H9 (cell line): ENCODE results near the gene P2RX2. TPM values are rescaled to one million over a fixed set of nuclear protein-coding genes. Genes with fewer than 3 reads are reported as not detected.

Experiments used
- DNase-seq: peaks from one replicate; pipeline ENCODE4 v3.0.0-alpha.2; 2017
- H2AFZ ChIP-seq: one replicate; pipeline ENCODE4 v1.6.1; 2013; ENCODE audit warnings: mild to moderate bottlenecking, low read length, control low read depth, moderate library complexity
- H2AK5ac ChIP-seq: 2 replicates; pipeline ENCODE4 v1.6.1; 2013; ENCODE audit warnings: low read length, control low read depth, mixed read lengths; ENCODE audit not compliant: insufficient read length
- H2BK120ac ChIP-seq: one replicate; pipeline ENCODE4 v1.6.1; 2013; ENCODE audit warnings: low read depth, mild to moderate bottlenecking, low read length, control low read depth, inconsistent platforms; ENCODE audit not compliant: poor library complexity, severe bottlenecking
- H2BK12ac ChIP-seq: 2 replicates; pipeline ENCODE4 v1.6.1; 2013; ENCODE audit warnings: low read length, control low read depth, mixed read lengths, low read depth; ENCODE audit not compliant: insufficient read length
- H2BK15ac ChIP-seq: 2 replicates; pipeline ENCODE4 v1.6.1; 2013; ENCODE audit warnings: low read depth, low read length, control low read depth
- H2BK20ac ChIP-seq: one replicate; pipeline ENCODE4 v1.6.1; 2013; ENCODE audit warnings: low read depth, mild to moderate bottlenecking, low read length, control low read depth, inconsistent platforms; ENCODE audit not compliant: poor library complexity, severe bottlenecking
- H2BK5ac ChIP-seq: 2 replicates; pipeline ENCODE4 v1.6.1; 2013; ENCODE audit warnings: low read length, control low read depth, mixed read lengths; ENCODE audit not compliant: insufficient read length
- H3K14ac ChIP-seq: 2 replicates; pipeline ENCODE4 v1.6.1; 2013; ENCODE audit warnings: low read length, control low read depth; ENCODE audit not compliant: insufficient read depth
- H3K18ac ChIP-seq: 2 replicates; pipeline ENCODE4 v1.6.1; 2013; ENCODE audit warnings: low read depth, mild to moderate bottlenecking, mixed read lengths, low read length, control low read depth; ENCODE audit not compliant: insufficient read length
- H3K23ac ChIP-seq: 2 replicates; pipeline ENCODE4 v1.6.1; 2013; ENCODE audit warnings: low read length, control low read depth, mixed read lengths, low read depth; ENCODE audit not compliant: insufficient read length
- H3K23me2 ChIP-seq: 2 replicates; pipeline ENCODE4 v1.6.1; 2013; ENCODE audit warnings: low read depth, mild to moderate bottlenecking, mixed read lengths, low read length, control low read depth; ENCODE audit not compliant: insufficient read length, poor library complexity, severe bottlenecking
- H3K27ac ChIP-seq: 2 replicates; pipeline ENCODE4 v1.5.1; 2013; ENCODE audit warnings: low read length, control low read depth, mixed read lengths, low read depth; ENCODE audit not compliant: insufficient read length
- H3K27me3 ChIP-seq: 2 replicates; pipeline ENCODE4 v1.6.1; 2013; ENCODE audit warnings: low read length, control low read depth, inconsistent platforms; ENCODE audit not compliant: insufficient read depth
- H3K4ac ChIP-seq: 2 replicates; pipeline ENCODE4 v1.6.1; 2013; ENCODE audit warnings: low read depth, mild to moderate bottlenecking, control low read depth, inconsistent platforms, low read length, moderate library complexity
- H3K4me1 ChIP-seq: 2 replicates; pipeline ENCODE4 v1.6.1; 2013; ENCODE audit warnings: low read length, control low read depth, inconsistent platforms; ENCODE audit not compliant: insufficient read depth
- H3K4me2 ChIP-seq: 2 replicates; pipeline ENCODE4 v1.6.1; 2013; ENCODE audit warnings: low read length, control low read depth, mixed read lengths; ENCODE audit not compliant: insufficient read length, insufficient read depth
- H3K56ac ChIP-seq: 2 replicates; pipeline ENCODE4 v1.6.1; 2013; ENCODE audit warnings: low read depth, mild to moderate bottlenecking, mixed read lengths, low read length, control low read depth; ENCODE audit not compliant: insufficient read length
- H3K79me1 ChIP-seq: 2 replicates; pipeline ENCODE4 v1.6.1; 2013; ENCODE audit warnings: low read depth, mild to moderate bottlenecking, moderate library complexity, low read length, control low read depth, inconsistent platforms; ENCODE audit not compliant: insufficient read depth, poor library complexity, severe bottlenecking
- H3K79me2 ChIP-seq: 2 replicates; pipeline ENCODE4 v1.6.1; 2013; ENCODE audit warnings: low read length, control low read depth, inconsistent platforms; ENCODE audit not compliant: insufficient read depth
- H3K9ac ChIP-seq: 2 replicates; pipeline ENCODE4 v1.6.1; 2013; ENCODE audit warnings: low read length, control low read depth, mixed read lengths; ENCODE audit not compliant: insufficient read length; ENCODE audit errors: extremely low read depth
- H3K9me3 ChIP-seq: one replicate; pipeline ENCODE4 v1.6.1; 2013; ENCODE audit warnings: low read depth, low read length, inconsistent platforms; ENCODE audit not compliant: control insufficient read depth
- H3T11ph ChIP-seq: one replicate; pipeline ENCODE4 v1.6.1; 2013; ENCODE audit warnings: mild to moderate bottlenecking, low read length, control low read depth, inconsistent platforms
- H4K20me1 ChIP-seq: one replicate; pipeline ENCODE4 v1.6.1; 2013; ENCODE audit not compliant: control insufficient read depth, insufficient read length, insufficient read depth
- H4K5ac ChIP-seq: 2 replicates; pipeline ENCODE4 v1.6.1; 2013; ENCODE audit warnings: low read depth, mild to moderate bottlenecking, mixed read lengths, low read length, control low read depth; ENCODE audit not compliant: insufficient read length
- H4K8ac ChIP-seq: replicated peaks from 2 replicates; pipeline ENCODE4 v1.6.1; 2013; ENCODE audit warnings: low read length, control low read depth, mixed read lengths, low read depth; ENCODE audit not compliant: insufficient read length
- H4K91ac ChIP-seq: 2 replicates; pipeline ENCODE4 v1.6.1; 2013; ENCODE audit warnings: low read depth, mild to moderate bottlenecking, moderate library complexity, mixed read lengths, low read length, control low read depth; ENCODE audit not compliant: insufficient read length
- H3K27ac Mint-ChIP-seq, 3 experiments: 2 replicates in 2 of 3; 3 replicates in 1 of 3; pipeline ENCODE4 v1.8.0; 2020 to 2021; ENCODE audit warnings: mixed read lengths in 3 of 3, mild to moderate bottlenecking in 1 of 3, moderate library complexity in 1 of 3
- H3K27me3 Mint-ChIP-seq: 2 replicates; pipeline ENCODE4 v1.8.0; 2021; ENCODE audit warnings: low read depth, mild to moderate bottlenecking, moderate library complexity, mixed read lengths
- H3K36me3 Mint-ChIP-seq, 3 experiments: 2 replicates in 2 of 3; 3 replicates in 1 of 3; pipeline ENCODE4 v1.8.0; 2020 to 2021; ENCODE audit warnings: low read depth in 3 of 3, mixed read lengths in 3 of 3; ENCODE audit not compliant: insufficient read depth in 1 of 3
- H3K4me1 Mint-ChIP-seq, 2 experiments: 2 replicates each; pipeline ENCODE4 v1.8.0; 2020; ENCODE audit warnings: mixed read lengths in 2 of 2
- H3K4me3 Mint-ChIP-seq, 2 experiments: 2 replicates in 1 of 2; 3 replicates in 1 of 2; pipeline ENCODE4 v1.8.0; 2020 to 2021; ENCODE audit warnings: mild to moderate bottlenecking in 2 of 2, mixed read lengths in 2 of 2, moderate library complexity in 1 of 2
- H3K9me3 Mint-ChIP-seq, 2 experiments: 2 replicates in 1 of 2; 3 replicates in 1 of 2; pipeline ENCODE4 v1.8.0; 2020; ENCODE audit warnings: mild to moderate bottlenecking in 2 of 2, mixed read lengths in 2 of 2, moderate library complexity in 1 of 2
- WGBS: extraction: QIAGEN DNeasy Blood & Tissue Kit; methylation state at CpG from one replicate; pipeline ENCODE4 v1.1.7; 2013; ENCODE audit warnings: missing lambda C conversion rate, low lambda C conversion rate, mixed read lengths; ENCODE audit not compliant: insufficient read length; ENCODE audit errors: extremely low coverage; 5-methylcytosine and 5-hydroxymethylcytosine counted together
- total RNA-seq: library from RNA; stranded (reverse); gene quantifications from 2 replicates; pipeline ENCODE4 v1.2.1, GENCODE V29; 2021
- TF ChIP-seq, protein P1 (sequence below): fragments of 200-600 bp; sonication (generic); conservative IDR thresholded peaks from 3 replicates; pipeline ENCODE4 v1.8.0; 2021; ENCODE audit warnings: antibody characterized with exemption, mild to moderate bottlenecking

P2RX2 gene
- total RNA-seq, 1 experiment from 2014 or later: 1.8 TPM

DNA sequence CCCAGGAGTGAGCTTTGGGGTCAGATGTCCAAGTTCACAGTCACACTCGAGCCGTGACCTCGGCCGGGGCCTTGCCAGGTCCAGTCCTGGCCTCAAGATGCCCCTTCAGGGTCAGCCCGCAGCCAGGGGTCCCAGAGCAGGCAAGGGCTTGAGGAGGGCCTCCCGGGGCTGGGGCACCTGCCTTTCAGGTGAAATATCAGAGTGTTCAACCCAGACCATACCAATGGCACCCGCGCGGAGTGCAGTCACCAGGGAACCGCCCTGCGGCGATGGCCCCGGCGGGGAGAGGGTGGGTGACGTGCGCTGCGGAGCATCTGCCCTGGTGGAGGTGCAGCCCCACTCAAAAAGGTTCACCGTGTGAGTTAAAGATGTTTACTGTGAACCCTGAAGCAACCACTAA is 25.1 kb upstream of the P2RX2 start:
- H4K91ac ChIP-seq: no peak overlapping the region
- H3K23me2 ChIP-seq: no peaks in the 10 kb centered on the region
- no peak overlapping the region for H2BK120ac ChIP-seq
- no peaks in the 10 kb centered on the region for H3K79me1 ChIP-seq
- no peak overlapping the region for H4K8ac ChIP-seq
- H2AFZ ChIP-seq: no peak overlapping the region
- peaks cover 27% of the 10 kb centered on the region; the same call in 1 of the 2 replicates for H3K27me3 ChIP-seq
- H3K27ac ChIP-seq: no peak overlapping the region
- H3K23ac ChIP-seq: no peak overlapping the region
- H4K20me1 ChIP-seq: no peaks in the 10 kb centered on the region
- Mint-ChIP-seq H3K27me3 (peaks cover 93% of the 10 kb centered on the region), H3K4me1 (peaks cover 3 to 13% of the 10 kb centered on the region in 2 experiments; a peak in 3 of 4 replicates), H3K36me3 (no peaks in the 10 kb centered on the region; a peak in 1 of 7 replicates), H3K9me3 (peaks cover 0 to 6% of the 10 kb centered on the region in 2 experiments; a peak in 2 of 5 replicates), H3K4me3 (no peak overlapping the region; a peak in 1 of 5 replicates), H3K27ac (no peak overlapping the region; a peak in 1 of 7 replicates)
- H3K4me2 ChIP-seq: no peak overlapping the region
- no peak overlapping the region for H3K56ac ChIP-seq
- H2BK20ac ChIP-seq: no peak overlapping the region
- no peak overlapping the region for H2AK5ac ChIP-seq
- H3K4ac ChIP-seq: no peak overlapping the region
- no peaks in the 10 kb centered on the region for H3K79me2 ChIP-seq
- H3K14ac ChIP-seq: no peak overlapping the region; the same call in 1 of the 2 replicates
- H2BK15ac ChIP-seq: no peak overlapping the region
- DNase-seq: no peak
- no peak overlapping the region for H2BK12ac ChIP-seq
- no peak overlapping the region for H3T11ph ChIP-seq
- H2BK5ac ChIP-seq: no peak overlapping the region
- no peak overlapping the region for H3K18ac ChIP-seq
- TF ChIP-seq, protein P1, sequence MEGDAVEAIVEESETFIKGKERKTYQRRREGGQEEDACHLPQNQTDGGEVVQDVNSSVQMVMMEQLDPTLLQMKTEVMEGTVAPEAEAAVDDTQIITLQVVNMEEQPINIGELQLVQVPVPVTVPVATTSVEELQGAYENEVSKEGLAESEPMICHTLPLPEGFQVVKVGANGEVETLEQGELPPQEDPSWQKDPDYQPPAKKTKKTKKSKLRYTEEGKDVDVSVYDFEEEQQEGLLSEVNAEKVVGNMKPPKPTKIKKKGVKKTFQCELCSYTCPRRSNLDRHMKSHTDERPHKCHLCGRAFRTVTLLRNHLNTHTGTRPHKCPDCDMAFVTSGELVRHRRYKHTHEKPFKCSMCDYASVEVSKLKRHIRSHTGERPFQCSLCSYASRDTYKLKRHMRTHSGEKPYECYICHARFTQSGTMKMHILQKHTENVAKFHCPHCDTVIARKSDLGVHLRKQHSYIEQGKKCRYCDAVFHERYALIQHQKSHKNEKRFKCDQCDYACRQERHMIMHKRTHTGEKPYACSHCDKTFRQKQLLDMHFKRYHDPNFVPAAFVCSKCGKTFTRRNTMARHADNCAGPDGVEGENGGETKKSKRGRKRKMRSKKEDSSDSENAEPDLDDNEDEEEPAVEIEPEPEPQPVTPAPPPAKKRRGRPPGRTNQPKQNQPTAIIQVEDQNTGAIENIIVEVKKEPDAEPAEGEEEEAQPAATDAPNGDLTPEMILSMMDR: no peak
- no peaks in the 10 kb centered on the region for H3K9me3 ChIP-seq
- H3K9ac ChIP-seq: no peak overlapping the region
- no CpG with 5 or more reads among the region's 18 CpGs for WGBS
- no peaks in the 10 kb centered on the region for H3K4me1 ChIP-seq
- H4K5ac ChIP-seq: no peak overlapping the region
